K562 (cell line): Measurements from ENCODE around the gene CACNA2D4. TPM values are rescaled to one million over a fixed set of nuclear protein-coding genes. Genes with fewer than 3 reads are reported as not detected.

Experiments used
- ATAC-seq: fragments of 200-7000 bp; cut with Tn5 transposase; 3 replicates; pipeline ENCODE4 v1.9.1; 2020; ENCODE audit warnings: moderate library complexity
- BruUV-seq: library from RNA; stranded (reverse); fragments of 400-500 nt; replicated peaks from 2 replicates; lab custom pipeline; 2021; lab: Mats Ljungman, UMichigan
- CTCF ChIA-PET: fragments of 300-600 bp; formaldehyde crosslinking; extraction: SDS; loops from one replicate; lab custom pipeline; 2021; ENCODE audit warnings: low intra/inter-chr PET ratio; lab: Yijun Ruan, JAX
- POLR2A ChIA-PET: fragments of 300-600, 350-650 bp; sonication (Branson Sonifier 250); formaldehyde crosslinking; extraction: SDS; loops from one replicate; lab custom pipeline; 2021; ENCODE audit warnings: antibody characterized with exemption, inconsistent platforms; lab: Yijun Ruan, JAX
- DNase-seq, 4 experiments: peaks; one replicate each; pipeline versions ENCODE4 v3.0.0 to v3.0.0-alpha.2; 2011 to 2018; ENCODE audit warnings: low spot score in 3 of 4, mixed read lengths in 3 of 4; ENCODE audit errors: extremely low read depth in 1 of 4
- FAIRE-seq: peaks from 2 replicates; lab custom pipeline; 2011; peaks lifted over from hg19 to GRCh38; lab: Jason Lieb, UNC
- H2AFZ ChIP-seq: 2 replicates; pipeline ENCODE4 v1.6.0; 2011; ENCODE audit warnings: low read depth, low read length, control low read depth, inconsistent platforms
- H3K27ac ChIP-seq: fragments of 200-600 bp; 3 replicates; pipeline ENCODE4 v1.8.0; 2011; ENCODE audit warnings: low read depth, mild to moderate bottlenecking, control low read depth, inconsistent platforms, low read length, moderate library complexity, mixed read lengths; ENCODE audit errors: extremely low read depth
- H3K27me3 ChIP-seq, 2 experiments: fragments of 300-600 bp in 1 of 2; 2 replicates in 1 of 2; 3 replicates in 1 of 2; pipeline versions ENCODE4 v1.6.0 to v1.8.0; 2011; ENCODE audit warnings: inconsistent platforms in 2 of 2, low read length in 2 of 2, mild to moderate bottlenecking in 1 of 2, mixed read lengths in 1 of 2, moderate library complexity in 1 of 2; ENCODE audit not compliant: control insufficient read depth in 2 of 2, insufficient read depth in 2 of 2
- H3K36me3 ChIP-seq: fragments of 300-600 bp; 3 replicates; pipeline ENCODE4 v1.8.0; 2011; ENCODE audit warnings: mild to moderate bottlenecking, low read length, inconsistent platforms; ENCODE audit not compliant: control insufficient read depth, insufficient read depth
- H3K4me1 ChIP-seq, 2 experiments: fragments of 200-600 bp in 1 of 2; replicated peaks in 1 of 2; 2 replicates in 1 of 2; 3 replicates in 1 of 2; pipeline versions ENCODE4 v1.5.1 to v1.8.0; 2011; ENCODE audit warnings: inconsistent platforms in 2 of 2, low read length in 2 of 2, mild to moderate bottlenecking in 1 of 2, mixed read lengths in 1 of 2, moderate library complexity in 1 of 2; ENCODE audit not compliant: control insufficient read depth in 2 of 2, insufficient read depth in 2 of 2
- H3K4me2 ChIP-seq: 2 replicates; pipeline ENCODE4 v1.6.1; 2011; ENCODE audit warnings: low read length, control low read depth, inconsistent platforms, mixed read lengths; ENCODE audit not compliant: insufficient read depth
- H3K4me3 ChIP-seq: fragments of 200-600 bp; sonication (generic), shearing (Covaris generic); 2 replicates; pipeline ENCODE4 v1.5.1; 2016; ENCODE audit warnings: control low read depth, inconsistent platforms
- H3K79me2 ChIP-seq: fragments of 200-600 bp; 3 replicates; pipeline ENCODE4 v1.8.0; 2011; ENCODE audit warnings: low read length, inconsistent platforms; ENCODE audit not compliant: control insufficient read depth, insufficient read depth
- H3K9ac ChIP-seq, 2 experiments: 2 replicates each; pipeline versions ENCODE4 v1.6.0 to v1.6.1; 2011; ENCODE audit warnings: low read depth in 2 of 2, low read length in 2 of 2, control low read depth in 1 of 2, inconsistent platforms in 1 of 2, mild to moderate bottlenecking in 1 of 2, mixed read lengths in 1 of 2; ENCODE audit not compliant: insufficient read depth in 1 of 2
- H3K9me1 ChIP-seq: one replicate; pipeline ENCODE4 v1.6.0; 2011; ENCODE audit warnings: inconsistent platforms, mild to moderate bottlenecking, low read length, moderate library complexity; ENCODE audit not compliant: control insufficient read depth, insufficient read depth
- H3K9me3 ChIP-seq: replicated peaks from 2 replicates; pipeline ENCODE4 v1.5.1; 2011; ENCODE audit warnings: low read depth, low read length, inconsistent platforms; ENCODE audit not compliant: control insufficient read depth, insufficient read depth
- H4K20me1 ChIP-seq: replicated peaks from 2 replicates; pipeline ENCODE4 v1.6.1; 2011; ENCODE audit warnings: low read length, inconsistent platforms, mixed read lengths; ENCODE audit not compliant: control insufficient read depth, insufficient read depth
- HDAC6 ChIP-seq: IDR thresholded peaks from 2 replicates; pipeline ENCODE4 v1.6.1; 2012; ENCODE audit warnings: low read depth, mild to moderate bottlenecking, control low read depth, inconsistent platforms, low read length, moderate library complexity
- HMG20B ChIP-seq: fragments of 250-450 bp; sonication (Bioruptor Pico); IDR thresholded peaks from 2 replicates; pipeline ENCODE4 v1.5.0; 2021; ENCODE audit warnings: mild to moderate bottlenecking
- MBD2 ChIP-seq: sonication (generic); IDR thresholded peaks from 2 replicates; pipeline ENCODE4 v1.6.1; 2016; ENCODE audit warnings: low read depth, borderline replicate concordance
- MCM2 ChIP-seq: fragments of 450-650 bp; IDR thresholded peaks from 2 replicates; pipeline ENCODE4 v1.6.1; 2017; ENCODE audit warnings: low read depth, mild to moderate bottlenecking
- MEIS2 ChIP-seq: fragments of 450-650 bp; IDR thresholded peaks from 2 replicates; pipeline ENCODE4 v1.6.1; 2014; ENCODE audit warnings: mild to moderate bottlenecking; ENCODE audit not compliant: partially characterized antibody
- MITF ChIP-seq: IDR thresholded peaks from 2 replicates; pipeline ENCODE4 v1.6.1; 2014; ENCODE audit warnings: antibody characterized with exemption
- NCOA4 ChIP-seq: fragments of 450-650 bp; IDR thresholded peaks from 2 replicates; pipeline ENCODE4 v1.6.1; 2018; ENCODE audit warnings: mild to moderate bottlenecking; ENCODE audit not compliant: partially characterized antibody
- PRPF4 ChIP-seq: fragments of 200-400 bp; formaldehyde crosslinking; IDR thresholded peaks from one replicate; pipeline ENCODE4 v1.6.1; 2017; ENCODE audit warnings: low read length, low read depth, mild to moderate bottlenecking; ENCODE audit not compliant: insufficient read depth, poor library complexity, severe bottlenecking
- YBX1 ChIP-seq: fragments of 450-650 bp; IDR thresholded peaks from 2 replicates; pipeline ENCODE4 v1.7.1; 2016; ENCODE audit warnings: mild to moderate bottlenecking
- ZFX ChIP-seq: sonication (generic); formaldehyde crosslinking; IDR thresholded peaks from 2 replicates; pipeline ENCODE4 v1.8.0; 2022; ENCODE audit warnings: mild to moderate bottlenecking, missing genetic modification reagents, moderate library complexity
- ZKSCAN3 ChIP-seq: fragments of 250-450 bp; sonication (Bioruptor Pico); IDR thresholded peaks from 2 replicates; pipeline ENCODE4 v1.4.0; 2020
- ZNF212 ChIP-seq: fragments of 450-650 bp; formaldehyde crosslinking; IDR thresholded peaks from 2 replicates; pipeline ENCODE4 v1.4.0; 2020; ENCODE audit warnings: mild to moderate bottlenecking
- ZNF274 ChIP-seq: IDR thresholded peaks from 2 replicates; pipeline ENCODE4 v1.6.1; 2011; ENCODE audit warnings: low read depth, mild to moderate bottlenecking, low read length, moderate library complexity, borderline replicate concordance
- ZNF41 ChIP-seq: fragments of 250-450 bp; sonication (Bioruptor Pico); conservative IDR thresholded peaks from 2 replicates; pipeline ENCODE4 v1.4.0; 2020; ENCODE audit warnings: mild to moderate bottlenecking
- WGBS: fragments of 100-300 bp; shearing (Covaris generic); methylation state at CpG from one replicate; pipeline ENCODE4 v1.1.6; 2016; ENCODE audit warnings: low coverage, mixed read lengths; ENCODE audit not compliant: insufficient coverage; ENCODE audit errors: missing lambda C conversion rate; 5-methylcytosine and 5-hydroxymethylcytosine counted together
- in situ Hi-C: fragments of 300-500 bp; cut with MboI; formaldehyde crosslinking; loops from 4 replicates; pipeline ENCODE4 v1.15.0; 2018; ENCODE audit warnings: inconsistent platforms, mixed read lengths
- intact Hi-C: fragments of 100-400 bp; cut with micrococcal nuclease; formaldehyde crosslinking; loops from 2 replicates; pipeline ENCODE4 v1.14.2; 2022
- polyA plus RNA-seq, 8 experiments: library from polyadenylated mRNA; depleted of rRNA in 4 of 8; stranded (reverse) in 5 of 8; unstranded in 3 of 8; fragments of >200 nt; fragmentation: Nextera tagmentation in 2 of 8; fragmentation: Illumina TruSeq in 1 of 8; extraction: Ambion mirVana in 2 of 8; extraction: Trizol in 1 of 8; gene quantifications; 2 replicates each; pipeline versions ENCODE4 v1.2.1 to v1.2.3, GENCODE V29; 2011 to 2014; ENCODE audit warnings: inconsistent platforms in 1 of 8, missing spikeins in 1 of 8
- total RNA-seq, 7 experiments: library from RNA; depleted of rRNA in 6 of 7; stranded (reverse); fragments of >200 nt in 6 of 7; fragmentation: Illumina TruSeq in 2 of 7; extraction: Trizol in 2 of 7; gene quantifications; 2 replicates each; pipeline versions ENCODE4 v1.2.1 to v1.2.3, GENCODE V29; 2011 to 2021; ENCODE audit warnings: low replicate concordance in 1 of 7
- TF ChIP-seq, protein P1 (sequence below): fragments of 150-350 bp; IDR thresholded peaks from 2 replicates; pipeline ENCODE4 v1.6.1; 2014; ENCODE audit warnings: low read depth, mild to moderate bottlenecking, low read length, borderline replicate concordance

Gene CACNA2D4
- total and polyA plus RNA-seq, 9 of the 15 experiments (the other 6 are each of a cell fraction or from before 2014, with no cell fraction given): 0.04 to 0.69 (median 0.40) TPM; not detected in 3

DNA sequence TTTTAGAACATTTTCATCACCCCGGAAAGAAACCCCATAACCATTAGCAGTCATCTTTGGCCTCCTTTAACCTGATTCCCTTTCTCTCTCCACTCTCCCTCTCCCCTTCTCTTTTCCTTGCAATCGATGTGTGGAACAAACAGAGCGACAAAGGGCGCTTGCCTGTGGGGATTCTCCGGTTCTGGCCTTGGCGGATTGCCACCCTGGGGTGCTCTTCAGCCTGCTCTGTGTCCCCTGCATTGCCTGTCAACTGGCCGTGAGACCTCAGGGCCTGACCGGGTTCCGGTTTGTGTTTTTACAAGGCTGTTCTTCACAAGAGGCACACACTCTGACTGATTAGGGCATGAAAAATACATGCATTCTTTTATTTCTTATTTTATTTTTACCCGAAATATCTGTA lies 70.3 kb downstream of the CACNA2D4 start:
- peaks cover 16 to 40% of the 10 kb centered on the region in 2 experiments; a peak in 4 of 5 replicates for H3K27me3 ChIP-seq
- no peak overlapping the region for H3K9ac ChIP-seq
- H3K79me2 ChIP-seq: no peaks in the 10 kb centered on the region
- no TSS peak for BruUV-seq
- H3K27ac ChIP-seq: no peak overlapping the region
- no peaks in the 10 kb centered on the region for H3K9me1 ChIP-seq
- H4K20me1 ChIP-seq: no peaks in the 10 kb centered on the region
- H2AFZ ChIP-seq: no peak overlapping the region
- DNase-seq (no peak), ATAC-seq (no peak)
- no peaks in the 10 kb centered on the region for H3K9me3 ChIP-seq
- H3K4me1 ChIP-seq: peaks cover 0 to 4% of the 10 kb centered on the region in 2 experiments; a peak in 2 of 5 replicates
- no peak overlapping the region for H3K4me2 ChIP-seq
- 4% methylated on average over 10 of the region's 10 CpGs for WGBS
- TF ChIP-seq HMG20B (CRISPR knock-in tag) (no peak), PRPF4 (no peak), MEIS2 (no peak), ZNF41 (CRISPR knock-in tag) (no peak), MITF (no peak), ZKSCAN3 (CRISPR knock-in tag) (no peak), ZFX (no peak), MCM2 (no peak), YBX1 (no peak), ZNF212 (no peak), MBD2 (no peak), HDAC6 (no peak), ZNF274 (no peak), NCOA4 (no peak)
- TF ChIP-seq, protein P1, sequence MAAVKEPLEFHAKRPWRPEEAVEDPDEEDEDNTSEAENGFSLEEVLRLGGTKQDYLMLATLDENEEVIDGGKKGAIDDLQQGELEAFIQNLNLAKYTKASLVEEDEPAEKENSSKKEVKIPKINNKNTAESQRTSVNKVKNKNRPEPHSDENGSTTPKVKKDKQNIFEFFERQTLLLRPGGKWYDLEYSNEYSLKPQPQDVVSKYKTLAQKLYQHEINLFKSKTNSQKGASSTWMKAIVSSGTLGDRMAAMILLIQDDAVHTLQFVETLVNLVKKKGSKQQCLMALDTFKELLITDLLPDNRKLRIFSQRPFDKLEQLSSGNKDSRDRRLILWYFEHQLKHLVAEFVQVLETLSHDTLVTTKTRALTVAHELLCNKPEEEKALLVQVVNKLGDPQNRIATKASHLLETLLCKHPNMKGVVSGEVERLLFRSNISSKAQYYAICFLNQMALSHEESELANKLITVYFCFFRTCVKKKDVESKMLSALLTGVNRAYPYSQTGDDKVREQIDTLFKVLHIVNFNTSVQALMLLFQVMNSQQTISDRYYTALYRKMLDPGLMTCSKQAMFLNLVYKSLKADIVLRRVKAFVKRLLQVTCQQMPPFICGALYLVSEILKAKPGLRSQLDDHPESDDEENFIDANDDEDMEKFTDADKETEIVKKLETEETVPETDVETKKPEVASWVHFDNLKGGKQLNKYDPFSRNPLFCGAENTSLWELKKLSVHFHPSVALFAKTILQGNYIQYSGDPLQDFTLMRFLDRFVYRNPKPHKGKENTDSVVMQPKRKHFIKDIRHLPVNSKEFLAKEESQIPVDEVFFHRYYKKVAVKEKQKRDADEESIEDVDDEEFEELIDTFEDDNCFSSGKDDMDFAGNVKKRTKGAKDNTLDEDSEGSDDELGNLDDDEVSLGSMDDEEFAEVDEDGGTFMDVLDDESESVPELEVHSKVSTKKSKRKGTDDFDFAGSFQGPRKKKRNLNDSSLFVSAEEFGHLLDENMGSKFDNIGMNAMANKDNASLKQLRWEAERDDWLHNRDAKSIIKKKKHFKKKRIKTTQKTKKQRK: no peak
- TF ChIP-seq, all 486 proteins: peak for 0
- in situ Hi-C loops (no loop called here), intact Hi-C loops (no loop called here)
- FAIRE-seq: no peak
- CTCF ChIA-PET: no interaction called here
- Histone ChIP-seq H3K4me3 (no peak overlapping the region), H3K36me3 (no peaks in the 10 kb centered on the region)
- POLR2A ChIA-PET: no interaction called here
